HFFc6 (cell line): ENCODE results near the gene SERPINA12. TPM values are rescaled to one million over a fixed set of nuclear protein-coding genes. Genes with fewer than 3 reads are reported as not detected.

Experiments
- DNase-seq: peaks from one replicate; pipeline ENCODE4 v3.0.0-alpha.2; 2018
- H3K27ac Mint-ChIP-seq: 2 replicates; pipeline ENCODE4 v1.8.0; 2020; ENCODE audit warnings: mild to moderate bottlenecking, mixed read lengths
- H3K27me3 Mint-ChIP-seq: 2 replicates; pipeline ENCODE4 v1.8.0; 2021; ENCODE audit warnings: mild to moderate bottlenecking, moderate library complexity, mixed read lengths; ENCODE audit not compliant: insufficient read depth
- H3K36me3 Mint-ChIP-seq: 2 replicates; pipeline ENCODE4 v1.8.0; 2021; ENCODE audit warnings: low read depth, mixed read lengths
- H3K4me1 Mint-ChIP-seq: 2 replicates; pipeline ENCODE4 v1.8.0; 2020; ENCODE audit warnings: low read depth, mixed read lengths
- H3K4me3 Mint-ChIP-seq: 2 replicates; pipeline ENCODE4 v1.8.0; 2020; ENCODE audit warnings: mild to moderate bottlenecking, moderate library complexity, mixed read lengths
- H3K9me3 Mint-ChIP-seq: 2 replicates; pipeline ENCODE4 v1.8.0; 2020; ENCODE audit warnings: mild to moderate bottlenecking, mixed read lengths
- CTCF ChIP-seq: fragments of 200-600 bp; sonication (generic); IDR thresholded peaks from 2 replicates; pipeline ENCODE4 v1.5.0; 2021; ENCODE audit warnings: antibody characterized with exemption, mild to moderate bottlenecking
- total RNA-seq, 6 experiments: library from RNA; stranded (reverse); fragmentation: NEBNext Ultra II Directional; extraction: Animal tissue kit (Norgen Biotek cat#: 25700); gene quantifications; 2 replicates in 1 of 6; 3 replicates in 5 of 6; pipeline ENCODE4 v1.2.3, GENCODE V29; 2021

Gene SERPINA12
- total RNA-seq, 6 experiments from 2014 or later = not detected

GRCh38 chr14:94548999-94549985 lies 40.0 kb upstream of the SERPINA12 start:
- no peaks in the 10 kb centered on the region for H3K4me1 Mint-ChIP-seq

GRCh38 chr14:94548131-94548998 lies 39.1 kb upstream of the SERPINA12 start:
- Mint-ChIP-seq H3K4me3 (no peak overlapping the region), H3K9me3 (peaks cover 46% of the 10 kb centered on the region), H3K4me1 (no peaks in the 10 kb centered on the region), H3K27me3 (peaks cover 2% of the 10 kb centered on the region; the same call in 1 of the 2 replicates), H3K36me3 (no peaks in the 10 kb centered on the region; the same call in 1 of the 2 replicates), H3K27ac (no peak overlapping the region)
- no peak for DNase-seq
- no peak for TF ChIP-seq CTCF

More at GRCh38 chr14:94548999-94549985, 40.0 kb upstream of the SERPINA12 start:
- Mint-ChIP-seq H3K27ac (no peak overlapping the region), H3K27me3 (peaks cover 1% of the 10 kb centered on the region; the same call in 1 of the 2 replicates), H3K4me3 (no peak overlapping the region), H3K36me3 (no peaks in the 10 kb centered on the region; the same call in 1 of the 2 replicates), H3K9me3 (peaks cover 38% of the 10 kb centered on the region)
- TF ChIP-seq CTCF = peak; percentile 89
- no peak for DNase-seq

GRCh38 chr14:94547726-94548125 lies 38.5 kb upstream of the SERPINA12 start:
- Mint-ChIP-seq H3K4me1 (no peaks in the 10 kb centered on the region), H3K36me3 (no peaks in the 10 kb centered on the region; the same call in 1 of the 2 replicates), H3K4me3 (no peak overlapping the region), H3K27me3 (peaks cover 2% of the 10 kb centered on the region), H3K27ac (no peak overlapping the region), H3K9me3 (peaks cover 43% of the 10 kb centered on the region)
- TF ChIP-seq CTCF = no peak
- no peak for DNase-seq

- no peak for TF ChIP-seq CTCF
- Mint-ChIP-seq H3K9me3 (peaks cover 43% of the 10 kb centered on the region), H3K4me1 (no peaks in the 10 kb centered on the region), H3K36me3 (no peaks in the 10 kb centered on the region; the same call in 1 of the 2 replicates), H3K27me3 (peaks cover 2% of the 10 kb centered on the region), H3K27ac (no peak overlapping the region), H3K4me3 (no peak overlapping the region)
- no peak for DNase-seq
These were observed 37.9 kb upstream of the SERPINA12 start for GRCh38 chr14:94547151-94547680.

- Mint-ChIP-seq H3K4me3 (no peak overlapping the region), H3K27ac (no peak overlapping the region), H3K4me1 (no peaks in the 10 kb centered on the region), H3K9me3 (peaks cover 53% of the 10 kb centered on the region), H3K27me3 (peaks cover 2% of the 10 kb centered on the region), H3K36me3 (peaks cover 4% of the 10 kb centered on the region)
- DNase-seq = no peak
- TF ChIP-seq CTCF = no peak
These were observed 36.0 kb upstream of the SERPINA12 start for GRCh38 chr14:94545131-94545841.
